Nephron (organoid): Measurements from ENCODE around the gene SH3TC2.

Experiments used
- H3K27ac Mint-ChIP-seq, 3 experiments: 2 replicates each; pipeline ENCODE4 v1.8.0; 2020; ENCODE audit warnings: mixed read lengths in 3 of 3, mild to moderate bottlenecking in 2 of 3, moderate library complexity in 1 of 3
- H3K27me3 Mint-ChIP-seq: 2 replicates; pipeline ENCODE4 v1.8.0; 2021; ENCODE audit warnings: low read depth, mild to moderate bottlenecking, moderate library complexity, mixed read lengths
- H3K36me3 Mint-ChIP-seq: 2 replicates; pipeline ENCODE4 v1.8.0; 2020; ENCODE audit warnings: low read depth, mixed read lengths
- H3K4me1 Mint-ChIP-seq: 2 replicates; pipeline ENCODE4 v1.8.0; 2020; ENCODE audit warnings: mixed read lengths
- H3K4me3 Mint-ChIP-seq, 3 experiments: 2 replicates each; pipeline ENCODE4 v1.8.0; 2020; ENCODE audit warnings: mild to moderate bottlenecking in 3 of 3, mixed read lengths in 3 of 3, moderate library complexity in 2 of 3
- H3K9me3 Mint-ChIP-seq: 2 replicates; pipeline ENCODE4 v1.8.0; 2020; ENCODE audit warnings: mixed read lengths
- TF ChIP-seq, protein P1 (sequence below), 3 experiments: fragments of 200-600 bp; sonication (generic); IDR thresholded peaks; one replicate each; pipeline ENCODE4 v1.5.0; 2021; ENCODE audit warnings: antibody characterized with exemption in 3 of 3; ENCODE audit not compliant: unreplicated experiment in 3 of 3

SH3TC2 gene

DNA sequence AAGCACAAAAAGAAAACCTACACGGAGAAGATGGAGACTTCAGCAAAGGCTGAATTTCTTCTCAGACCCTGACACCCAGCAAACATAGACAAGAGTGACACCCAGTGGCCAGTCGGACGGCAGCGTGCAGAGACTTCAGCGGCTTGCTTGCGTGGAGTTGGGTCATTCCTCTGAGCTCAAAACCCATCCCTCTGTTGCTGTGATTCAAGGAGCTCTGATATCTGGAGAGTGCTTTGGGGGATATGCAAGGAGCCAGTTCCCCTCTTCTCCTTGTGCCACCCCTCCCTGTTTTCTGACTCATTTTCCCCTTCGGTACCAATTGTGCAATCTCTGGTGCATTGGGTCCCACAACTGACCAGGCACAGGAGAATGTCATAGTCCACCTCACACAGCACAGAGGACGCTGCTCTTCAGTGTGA, 27.5 kb downstream of the SH3TC2 start:
- Mint-ChIP-seq H3K9me3 (no peaks in the 10 kb centered on the region), H3K36me3 (no peaks in the 10 kb centered on the region), H3K4me3 (no peak overlapping the region), H3K4me1 (no peaks in the 10 kb centered on the region), H3K27me3 (peaks cover 18% of the 10 kb centered on the region), H3K27ac (no peak overlapping the region)
- TF ChIP-seq, protein P1, sequence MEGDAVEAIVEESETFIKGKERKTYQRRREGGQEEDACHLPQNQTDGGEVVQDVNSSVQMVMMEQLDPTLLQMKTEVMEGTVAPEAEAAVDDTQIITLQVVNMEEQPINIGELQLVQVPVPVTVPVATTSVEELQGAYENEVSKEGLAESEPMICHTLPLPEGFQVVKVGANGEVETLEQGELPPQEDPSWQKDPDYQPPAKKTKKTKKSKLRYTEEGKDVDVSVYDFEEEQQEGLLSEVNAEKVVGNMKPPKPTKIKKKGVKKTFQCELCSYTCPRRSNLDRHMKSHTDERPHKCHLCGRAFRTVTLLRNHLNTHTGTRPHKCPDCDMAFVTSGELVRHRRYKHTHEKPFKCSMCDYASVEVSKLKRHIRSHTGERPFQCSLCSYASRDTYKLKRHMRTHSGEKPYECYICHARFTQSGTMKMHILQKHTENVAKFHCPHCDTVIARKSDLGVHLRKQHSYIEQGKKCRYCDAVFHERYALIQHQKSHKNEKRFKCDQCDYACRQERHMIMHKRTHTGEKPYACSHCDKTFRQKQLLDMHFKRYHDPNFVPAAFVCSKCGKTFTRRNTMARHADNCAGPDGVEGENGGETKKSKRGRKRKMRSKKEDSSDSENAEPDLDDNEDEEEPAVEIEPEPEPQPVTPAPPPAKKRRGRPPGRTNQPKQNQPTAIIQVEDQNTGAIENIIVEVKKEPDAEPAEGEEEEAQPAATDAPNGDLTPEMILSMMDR (IDR thresholded peaks at IDR 0.05; ENCODE audit: unreplicated experiment in 3 of 3), result peak; percentile 82 to 89 (median 89)

DNA sequence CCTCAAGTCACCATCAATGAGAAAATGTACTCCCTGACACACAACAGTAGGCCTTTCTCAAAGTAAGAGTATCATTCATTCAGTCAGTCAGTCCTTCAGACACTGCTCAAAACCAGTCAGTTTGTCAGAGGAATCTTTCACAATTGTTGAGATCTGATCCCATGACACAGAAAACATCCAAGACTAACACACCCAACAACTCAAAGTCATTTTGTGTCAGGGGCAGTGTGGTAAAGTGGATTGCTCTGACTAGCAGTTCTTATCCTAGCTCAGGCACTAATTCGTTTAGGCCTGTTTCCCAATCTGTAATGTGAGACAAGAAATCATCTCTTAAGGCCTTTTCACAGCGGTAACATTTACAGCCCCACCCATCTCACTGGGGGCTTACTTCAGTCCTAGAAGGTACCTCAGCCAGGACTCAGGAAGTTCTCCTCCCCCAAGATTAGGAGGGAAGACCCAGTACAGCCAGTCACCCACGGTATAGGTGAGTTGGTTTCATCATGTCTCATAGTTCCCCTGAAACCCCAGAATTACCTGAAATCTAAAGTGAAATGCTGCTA, 31.9 kb downstream of the SH3TC2 start:
- Mint-ChIP-seq H3K4me1 (no peaks in the 10 kb centered on the region), H3K27ac (no peak overlapping the region), H3K4me3 (no peak overlapping the region), H3K36me3 (no peaks in the 10 kb centered on the region), H3K9me3 (no peaks in the 10 kb centered on the region), H3K27me3 (peaks cover 4% of the 10 kb centered on the region)
- TF ChIP-seq, protein P1 (IDR thresholded peaks at IDR 0.05; ENCODE audit: unreplicated experiment in 3 of 3), result no peak

DNA sequence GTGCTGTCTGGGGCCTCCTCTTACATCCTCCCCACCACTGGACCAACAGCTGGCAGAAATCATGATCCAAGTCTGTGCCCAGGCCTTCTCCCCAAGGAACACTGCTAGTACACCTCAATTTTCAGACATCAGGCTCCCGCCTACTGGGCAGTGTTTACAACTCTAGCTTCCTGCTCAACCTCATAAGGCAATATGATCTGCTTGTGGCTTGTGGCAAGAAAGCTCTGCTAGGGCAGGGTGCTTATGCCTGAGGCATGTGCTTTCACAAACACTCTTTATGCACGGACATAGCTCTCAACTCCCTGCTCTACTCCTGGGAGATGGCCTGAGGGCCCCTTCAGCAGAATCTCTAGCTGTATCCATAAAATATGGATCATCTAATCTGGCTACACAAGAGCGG, 32.5 kb downstream of the SH3TC2 start:
- no peaks in the 10 kb centered on the region for H3K4me1 Mint-ChIP-seq
- H3K36me3 Mint-ChIP-seq, result no peaks in the 10 kb centered on the region
- H3K27ac Mint-ChIP-seq, result no peak overlapping the region
- TF ChIP-seq, protein P1 (IDR thresholded peaks at IDR 0.05; ENCODE audit: unreplicated experiment in 3 of 3), result no peak
- peaks cover 4% of the 10 kb centered on the region for H3K27me3 Mint-ChIP-seq
- H3K9me3 Mint-ChIP-seq, result no peaks in the 10 kb centered on the region
- no peak overlapping the region for H3K4me3 Mint-ChIP-seq

DNA sequence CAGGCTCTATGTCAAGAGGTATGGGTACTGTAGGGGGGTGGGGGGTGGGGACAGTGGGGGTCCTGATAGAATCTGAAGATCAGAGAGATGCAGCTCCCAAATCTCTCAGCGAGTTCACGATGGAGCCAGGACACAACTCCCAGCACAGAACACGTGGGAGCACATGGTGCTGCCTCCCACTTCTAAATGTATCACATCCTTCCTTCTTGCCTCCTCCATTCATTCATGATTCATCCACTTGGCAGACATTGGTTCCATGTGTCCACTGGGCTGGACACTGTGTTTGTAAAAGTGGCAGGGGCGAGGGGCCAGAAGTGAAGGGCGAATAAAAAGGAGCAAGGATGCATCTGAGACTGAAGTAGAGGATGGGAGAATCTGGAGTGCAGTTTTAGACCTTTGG, 33.9 kb downstream of the SH3TC2 start:
- Mint-ChIP-seq H3K9me3 (no peaks in the 10 kb centered on the region), H3K27me3 (peaks cover 4% of the 10 kb centered on the region), H3K4me3 (no peak overlapping the region), H3K4me1 (no peaks in the 10 kb centered on the region), H3K36me3 (no peaks in the 10 kb centered on the region), H3K27ac (no peak overlapping the region)
- TF ChIP-seq, protein P1 (IDR thresholded peaks at IDR 0.05; ENCODE audit: unreplicated experiment in 3 of 3), result no peak

DNA sequence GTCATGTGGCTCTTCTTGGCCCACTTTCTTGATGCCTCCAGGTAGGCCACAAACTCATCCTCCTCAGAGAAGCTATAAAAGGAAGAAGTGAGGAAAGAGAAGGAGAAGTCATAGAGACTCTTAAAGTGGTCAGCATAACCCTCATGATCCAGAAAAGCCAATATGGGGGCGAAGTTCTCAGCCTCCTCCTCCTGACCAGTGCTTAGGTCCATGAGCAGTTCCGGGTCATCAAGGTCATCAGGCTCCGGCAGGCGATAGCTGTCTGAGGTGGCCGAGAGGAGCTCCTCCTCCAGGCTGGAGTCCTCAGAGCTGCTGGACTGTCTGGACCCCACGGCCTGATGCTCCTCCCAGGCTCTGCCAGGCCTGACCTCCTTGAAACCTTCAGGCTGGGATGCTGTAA, 34.7 kb downstream of the SH3TC2 start:
- H3K4me1 Mint-ChIP-seq, result no peaks in the 10 kb centered on the region
- no peaks in the 10 kb centered on the region for H3K36me3 Mint-ChIP-seq
- peaks cover 4% of the 10 kb centered on the region for H3K27me3 Mint-ChIP-seq

DNA sequence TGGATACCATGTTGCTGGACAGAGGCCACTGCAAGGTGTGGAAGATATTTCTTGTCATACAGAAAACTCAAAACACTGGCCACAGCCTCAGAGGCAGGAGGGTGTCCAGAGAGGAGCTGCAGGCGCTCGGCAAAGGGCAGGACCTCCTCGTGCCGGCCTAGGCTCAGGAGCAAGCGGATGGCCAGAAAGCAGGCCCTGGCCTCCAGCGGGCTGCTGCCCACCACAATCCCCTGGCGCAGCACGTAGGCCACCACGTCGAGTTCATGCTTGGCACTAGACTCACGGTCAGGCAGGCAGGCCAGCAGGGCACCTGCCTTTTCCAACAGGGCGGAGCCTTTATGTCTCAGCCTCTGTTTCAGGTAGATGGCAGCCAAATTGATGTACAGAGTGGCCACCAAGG, 35.2 kb downstream of the SH3TC2 start:
- Mint-ChIP-seq H3K27ac (no peak overlapping the region), H3K27me3 (peaks cover 4% of the 10 kb centered on the region), H3K36me3 (no peaks in the 10 kb centered on the region), H3K4me3 (no peak overlapping the region), H3K9me3 (no peaks in the 10 kb centered on the region), H3K4me1 (no peaks in the 10 kb centered on the region)
- TF ChIP-seq, protein P1 (IDR thresholded peaks at IDR 0.05; ENCODE audit: unreplicated experiment in 3 of 3), result no peak

More for the DNA sequence above, 34.7 kb downstream of the SH3TC2 start:
- TF ChIP-seq, protein P1 (IDR thresholded peaks at IDR 0.05; ENCODE audit: unreplicated experiment in 3 of 3), result no peak
- no peak overlapping the region for H3K4me3 Mint-ChIP-seq
- no peak overlapping the region for H3K27ac Mint-ChIP-seq
- H3K9me3 Mint-ChIP-seq, result no peaks in the 10 kb centered on the region
